K562 (cell line): ENCODE results near the gene PDZD8. TPM values are rescaled to one million over a fixed set of nuclear protein-coding genes. Genes with fewer than 3 reads are reported as not detected.
A peak's percentile ranks its signal among the peaks of the same experiment; 100 is the strongest.

Experiments used
- CAMTA2 ChIP-seq: fragments of 250-450 bp; sonication (Bioruptor Pico); conservative IDR thresholded peaks from 2 replicates; pipeline ENCODE4 v1.5.1; 2022
- CBX1 ChIP-seq: sonication (generic); IDR thresholded peaks from 2 replicates; pipeline ENCODE4 v1.6.1; 2016; ENCODE audit warnings: antibody characterized with exemption, low read depth, mild to moderate bottlenecking
- ELF4 ChIP-seq: fragments of 450-650 bp; formaldehyde crosslinking; IDR thresholded peaks from 2 replicates; pipeline ENCODE4 v1.4.0; 2022; ENCODE audit warnings: missing genetic modification characterization
- FOXA1 ChIP-seq: fragments of 450-650 bp; IDR thresholded peaks from 2 replicates; pipeline ENCODE4 v1.6.1; 2016; ENCODE audit warnings: mild to moderate bottlenecking, borderline replicate concordance
- FOXJ2 ChIP-seq: fragments of 200-800 bp; sonication (Bioruptor generic); IDR thresholded peaks from 2 replicates; pipeline ENCODE4 v1.6.1; 2016; ENCODE audit warnings: missing genetic modification characterization, missing compliant biosample characterization
- NBN ChIP-seq: fragments of 450-650 bp; IDR thresholded peaks from 2 replicates; pipeline ENCODE4 v1.6.1; 2016; ENCODE audit warnings: low read depth, mild to moderate bottlenecking
- NCOA4 ChIP-seq: fragments of 450-650 bp; IDR thresholded peaks from 2 replicates; pipeline ENCODE4 v1.6.1; 2018; ENCODE audit warnings: mild to moderate bottlenecking; ENCODE audit not compliant: partially characterized antibody
- POLR2B ChIP-seq: fragments of 450-650 bp; IDR thresholded peaks from 2 replicates; pipeline ENCODE4 v1.6.1; 2018; ENCODE audit warnings: low read depth; ENCODE audit not compliant: partially characterized antibody
- SIN3A ChIP-seq, 2 experiments: fragments of 150-350 bp in 1 of 2; IDR thresholded peaks; 2 replicates each; pipeline ENCODE4 v1.6.1; 2011 to 2016; ENCODE audit warnings: borderline replicate concordance in 2 of 2, low read depth in 2 of 2, low read length in 2 of 2, mild to moderate bottlenecking in 2 of 2, moderate library complexity in 2 of 2; ENCODE audit not compliant: control insufficient read depth in 1 of 2
- XRCC4 ChIP-seq: IDR thresholded peaks from one replicate; pipeline ENCODE4 v1.6.1; 2011; ENCODE audit not compliant: insufficient read depth, insufficient read length; ENCODE audit errors: extremely low read depth
- ZC3H8 ChIP-seq: fragments of 450-650 bp; IDR thresholded peaks from 2 replicates; pipeline ENCODE4 v1.6.1; 2017
- ZFPM2 ChIP-seq: fragments of 250-450 bp; sonication (Bioruptor Pico); IDR thresholded peaks from 2 replicates; pipeline ENCODE4 v1.5.1; 2022; ENCODE audit warnings: mild to moderate bottlenecking
- ZNF12 ChIP-seq: sonication (generic); formaldehyde crosslinking; IDR thresholded peaks from 2 replicates; pipeline ENCODE4 v1.4.0; 2020; ENCODE audit warnings: mild to moderate bottlenecking, missing genetic modification reagents
- ZNF551 ChIP-seq: fragments of 250-450 bp; sonication (Bioruptor Pico); IDR thresholded peaks from 2 replicates; pipeline ENCODE4 v1.5.0; 2021; ENCODE audit warnings: mild to moderate bottlenecking, moderate library complexity
- ZSCAN29 ChIP-seq: fragments of 450-650 bp; IDR thresholded peaks from 2 replicates; pipeline ENCODE4 v1.6.1; 2017
- polyA plus RNA-seq, 8 experiments: library from polyadenylated mRNA; depleted of rRNA in 4 of 8; stranded (reverse) in 5 of 8; unstranded in 3 of 8; fragments of >200 nt; fragmentation: Nextera tagmentation in 2 of 8; fragmentation: Illumina TruSeq in 1 of 8; extraction: Ambion mirVana in 2 of 8; extraction: Trizol in 1 of 8; gene quantifications; 2 replicates each; pipeline versions ENCODE4 v1.2.1 to v1.2.3, GENCODE V29; 2011 to 2014; ENCODE audit warnings: inconsistent platforms in 1 of 8, missing spikeins in 1 of 8
- total RNA-seq, 7 experiments: library from RNA; depleted of rRNA in 6 of 7; stranded (reverse); fragments of >200 nt in 6 of 7; fragmentation: Illumina TruSeq in 2 of 7; extraction: Trizol in 2 of 7; gene quantifications; 2 replicates each; pipeline versions ENCODE4 v1.2.1 to v1.2.3, GENCODE V29; 2011 to 2021; ENCODE audit warnings: low replicate concordance in 1 of 7
- TF ChIP-seq, protein P1 (sequence below): fragments of 450-650 bp; IDR thresholded peaks from 2 replicates; pipeline ENCODE4 v1.6.1; 2017; ENCODE audit warnings: antibody characterized with exemption, mild to moderate bottlenecking
- TF ChIP-seq, protein P2 (sequence below): sonication (generic); formaldehyde crosslinking; IDR thresholded peaks from 2 replicates; pipeline ENCODE4 v1.8.0; 2023; ENCODE audit warnings: mild to moderate bottlenecking, missing genetic modification reagents
- TF ChIP-seq, protein P3 (sequence below): sonication (generic); formaldehyde crosslinking; IDR thresholded peaks from 2 replicates; pipeline ENCODE4 v1.8.0; 2022; ENCODE audit warnings: mild to moderate bottlenecking, missing genetic modification reagents, borderline replicate concordance

Gene PDZD8
- total and polyA plus RNA-seq, 9 of the 15 experiments (the other 6 are each of a cell fraction or from before 2014, with no cell fraction given), result 5.5 to 53.4 (median 36.8) TPM

DNA sequence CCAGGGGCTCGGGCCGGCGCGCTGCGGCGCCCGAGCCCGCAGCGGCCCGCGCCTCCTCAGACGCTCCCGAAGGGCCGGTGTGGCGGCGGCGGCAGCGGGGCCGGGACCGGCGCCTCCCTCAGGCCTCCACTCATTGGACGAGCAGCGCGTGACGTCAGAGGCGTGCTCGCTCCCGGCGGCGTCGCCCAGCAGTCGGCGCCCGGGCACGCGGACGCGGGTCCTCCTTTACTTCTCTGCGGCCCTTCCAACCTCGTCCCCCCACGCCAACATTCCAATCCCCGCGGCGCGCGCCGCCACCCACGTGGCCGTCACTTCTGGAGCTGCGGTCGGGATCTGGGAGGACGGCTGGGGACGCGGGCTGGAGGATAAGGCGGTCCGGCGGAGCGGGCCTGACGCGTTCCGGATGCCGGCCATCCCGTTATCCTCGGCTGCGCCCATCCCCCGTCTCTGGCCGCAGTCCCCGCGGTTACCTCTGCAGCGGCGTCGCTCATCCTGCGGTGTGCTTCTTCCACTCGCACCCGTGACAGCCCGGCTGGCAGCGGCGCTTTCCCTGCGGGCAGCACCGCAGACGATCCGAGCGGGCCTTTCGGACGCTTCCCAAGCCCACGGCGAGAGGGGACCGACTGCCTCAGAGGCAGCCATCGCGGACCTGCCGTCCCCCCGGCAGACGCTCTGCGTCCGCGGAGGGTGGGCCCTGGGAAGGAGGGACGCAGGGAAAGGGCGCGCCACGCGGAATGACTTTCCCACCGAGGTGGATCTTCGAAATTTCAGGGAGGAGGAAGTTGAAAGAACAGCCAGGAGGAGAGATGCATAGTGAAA, at the start of gene PDZD8 (continued):
- TF ChIP-seq POLR2B (no peak), ZC3H8 (no peak), NCOA4 (no peak), ZNF12 (CRISPR knock-in tag) (0 out of 2 replicates have a peak, but pooled peaks have one; percentile 45), SIN3A (IDR thresholded peaks at IDR 0.05; ENCODE audit: borderline replicate concordance in 2 of 2, control insufficient read depth in 1 of 2, low read depth in 2 of 2, low read length in 2 of 2) (peak in 1 of 2 experiments; percentile 28; a peak in 1 of 4 replicates), XRCC4 (no peak), ZFPM2 (CRISPR knock-in tag) (no peak), CAMTA2 (CRISPR knock-in tag) (no peak), CBX1 (no peak), ZNF551 (CRISPR knock-in tag) (no peak), FOXJ2 (no peak), ELF4 (CRISPR knock-in tag) (no peak), NBN (no peak), ZSCAN29 (no peak), FOXA1 (no peak)
- TF ChIP-seq, protein P1, sequence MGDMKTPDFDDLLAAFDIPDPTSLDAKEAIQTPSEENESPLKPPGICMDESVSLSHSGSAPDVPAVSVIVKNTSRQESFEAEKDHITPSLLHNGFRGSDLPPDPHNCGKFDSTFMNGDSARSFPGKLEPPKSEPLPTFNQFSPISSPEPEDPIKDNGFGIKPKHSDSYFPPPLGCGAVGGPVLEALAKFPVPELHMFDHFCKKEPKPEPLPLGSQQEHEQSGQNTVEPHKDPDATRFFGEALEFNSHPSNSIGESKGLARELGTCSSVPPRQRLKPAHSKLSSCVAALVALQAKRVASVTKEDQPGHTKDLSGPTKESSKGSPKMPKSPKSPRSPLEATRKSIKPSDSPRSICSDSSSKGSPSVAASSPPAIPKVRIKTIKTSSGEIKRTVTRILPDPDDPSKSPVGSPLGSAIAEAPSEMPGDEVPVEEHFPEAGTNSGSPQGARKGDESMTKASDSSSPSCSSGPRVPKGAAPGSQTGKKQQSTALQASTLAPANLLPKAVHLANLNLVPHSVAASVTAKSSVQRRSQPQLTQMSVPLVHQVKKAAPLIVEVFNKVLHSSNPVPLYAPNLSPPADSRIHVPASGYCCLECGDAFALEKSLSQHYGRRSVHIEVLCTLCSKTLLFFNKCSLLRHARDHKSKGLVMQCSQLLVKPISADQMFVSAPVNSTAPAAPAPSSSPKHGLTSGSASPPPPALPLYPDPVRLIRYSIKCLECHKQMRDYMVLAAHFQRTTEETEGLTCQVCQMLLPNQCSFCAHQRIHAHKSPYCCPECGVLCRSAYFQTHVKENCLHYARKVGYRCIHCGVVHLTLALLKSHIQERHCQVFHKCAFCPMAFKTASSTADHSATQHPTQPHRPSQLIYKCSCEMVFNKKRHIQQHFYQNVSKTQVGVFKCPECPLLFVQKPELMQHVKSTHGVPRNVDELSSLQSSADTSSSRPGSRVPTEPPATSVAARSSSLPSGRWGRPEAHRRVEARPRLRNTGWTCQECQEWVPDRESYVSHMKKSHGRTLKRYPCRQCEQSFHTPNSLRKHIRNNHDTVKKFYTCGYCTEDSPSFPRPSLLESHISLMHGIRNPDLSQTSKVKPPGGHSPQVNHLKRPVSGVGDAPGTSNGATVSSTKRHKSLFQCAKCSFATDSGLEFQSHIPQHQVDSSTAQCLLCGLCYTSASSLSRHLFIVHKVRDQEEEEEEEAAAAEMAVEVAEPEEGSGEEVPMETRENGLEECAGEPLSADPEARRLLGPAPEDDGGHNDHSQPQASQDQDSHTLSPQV, result no peak
- TF ChIP-seq, protein P2, sequence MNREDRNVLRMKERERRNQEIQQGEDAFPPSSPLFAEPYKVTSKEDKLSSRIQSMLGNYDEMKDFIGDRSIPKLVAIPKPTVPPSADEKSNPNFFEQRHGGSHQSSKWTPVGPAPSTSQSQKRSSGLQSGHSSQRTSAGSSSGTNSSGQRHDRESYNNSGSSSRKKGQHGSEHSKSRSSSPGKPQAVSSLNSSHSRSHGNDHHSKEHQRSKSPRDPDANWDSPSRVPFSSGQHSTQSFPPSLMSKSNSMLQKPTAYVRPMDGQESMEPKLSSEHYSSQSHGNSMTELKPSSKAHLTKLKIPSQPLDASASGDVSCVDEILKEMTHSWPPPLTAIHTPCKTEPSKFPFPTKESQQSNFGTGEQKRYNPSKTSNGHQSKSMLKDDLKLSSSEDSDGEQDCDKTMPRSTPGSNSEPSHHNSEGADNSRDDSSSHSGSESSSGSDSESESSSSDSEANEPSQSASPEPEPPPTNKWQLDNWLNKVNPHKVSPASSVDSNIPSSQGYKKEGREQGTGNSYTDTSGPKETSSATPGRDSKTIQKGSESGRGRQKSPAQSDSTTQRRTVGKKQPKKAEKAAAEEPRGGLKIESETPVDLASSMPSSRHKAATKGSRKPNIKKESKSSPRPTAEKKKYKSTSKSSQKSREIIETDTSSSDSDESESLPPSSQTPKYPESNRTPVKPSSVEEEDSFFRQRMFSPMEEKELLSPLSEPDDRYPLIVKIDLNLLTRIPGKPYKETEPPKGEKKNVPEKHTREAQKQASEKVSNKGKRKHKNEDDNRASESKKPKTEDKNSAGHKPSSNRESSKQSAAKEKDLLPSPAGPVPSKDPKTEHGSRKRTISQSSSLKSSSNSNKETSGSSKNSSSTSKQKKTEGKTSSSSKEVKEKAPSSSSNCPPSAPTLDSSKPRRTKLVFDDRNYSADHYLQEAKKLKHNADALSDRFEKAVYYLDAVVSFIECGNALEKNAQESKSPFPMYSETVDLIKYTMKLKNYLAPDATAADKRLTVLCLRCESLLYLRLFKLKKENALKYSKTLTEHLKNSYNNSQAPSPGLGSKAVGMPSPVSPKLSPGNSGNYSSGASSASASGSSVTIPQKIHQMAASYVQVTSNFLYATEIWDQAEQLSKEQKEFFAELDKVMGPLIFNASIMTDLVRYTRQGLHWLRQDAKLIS (CRISPR knock-in tag), result no peak
- TF ChIP-seq, protein P3, sequence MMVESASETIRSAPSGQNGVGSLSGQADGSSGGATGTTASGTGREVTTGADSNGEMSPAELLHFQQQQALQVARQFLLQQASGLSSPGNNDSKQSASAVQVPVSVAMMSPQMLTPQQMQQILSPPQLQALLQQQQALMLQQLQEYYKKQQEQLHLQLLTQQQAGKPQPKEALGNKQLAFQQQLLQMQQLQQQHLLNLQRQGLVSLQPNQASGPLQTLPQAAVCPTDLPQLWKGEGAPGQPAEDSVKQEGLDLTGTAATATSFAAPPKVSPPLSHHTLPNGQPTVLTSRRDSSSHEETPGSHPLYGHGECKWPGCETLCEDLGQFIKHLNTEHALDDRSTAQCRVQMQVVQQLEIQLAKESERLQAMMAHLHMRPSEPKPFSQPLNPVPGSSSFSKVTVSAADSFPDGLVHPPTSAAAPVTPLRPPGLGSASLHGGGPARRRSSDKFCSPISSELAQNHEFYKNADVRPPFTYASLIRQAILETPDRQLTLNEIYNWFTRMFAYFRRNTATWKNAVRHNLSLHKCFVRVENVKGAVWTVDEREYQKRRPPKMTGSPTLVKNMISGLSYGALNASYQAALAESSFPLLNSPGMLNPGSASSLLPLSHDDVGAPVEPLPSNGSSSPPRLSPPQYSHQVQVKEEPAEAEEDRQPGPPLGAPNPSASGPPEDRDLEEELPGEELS (CRISPR knock-in tag), result peak; percentile 90; the same call in 1 of the 2 replicates
